ENCODE results near the gene OS9.

The OS9 gene

DNA sequence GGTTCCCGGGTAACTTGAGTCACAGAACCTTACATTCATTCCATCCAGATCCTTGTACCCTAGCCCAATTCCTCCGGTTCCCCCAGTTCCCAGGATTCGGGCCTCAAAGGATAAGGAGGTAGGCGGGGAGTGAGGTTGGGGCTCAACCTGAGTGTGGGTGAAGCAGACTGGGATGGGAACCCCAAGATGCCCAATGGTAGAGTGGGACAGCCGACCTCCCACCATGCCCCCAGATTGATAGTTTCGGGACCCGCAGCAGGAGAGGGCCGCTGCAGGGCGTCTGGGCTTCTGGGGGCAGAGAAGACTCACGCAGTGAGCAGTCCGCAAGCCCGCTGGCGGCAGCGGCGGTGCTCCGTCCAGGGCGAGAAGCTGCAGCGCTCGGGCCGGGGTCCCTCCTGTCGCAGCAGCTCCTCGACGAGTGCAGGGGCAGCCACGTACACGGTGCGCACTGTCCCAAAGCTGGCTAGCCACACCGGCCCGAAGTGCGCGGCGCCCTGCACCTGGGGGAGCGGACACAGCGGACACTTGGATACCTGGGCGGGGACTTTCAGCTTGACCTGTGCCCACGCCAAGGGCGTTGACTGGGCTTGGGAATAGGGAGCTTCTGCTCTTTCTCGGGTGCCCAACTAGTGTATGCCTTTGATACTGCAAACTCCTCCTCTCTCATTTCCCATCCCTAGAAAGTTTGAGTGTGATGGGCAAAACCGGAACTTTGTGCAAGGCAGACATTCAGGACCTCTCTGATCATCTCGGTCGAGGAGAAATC is 71.9 kb downstream of the OS9 start:
- DNase-seq (ENCODE audit: low spot score) = no peak

DNA sequence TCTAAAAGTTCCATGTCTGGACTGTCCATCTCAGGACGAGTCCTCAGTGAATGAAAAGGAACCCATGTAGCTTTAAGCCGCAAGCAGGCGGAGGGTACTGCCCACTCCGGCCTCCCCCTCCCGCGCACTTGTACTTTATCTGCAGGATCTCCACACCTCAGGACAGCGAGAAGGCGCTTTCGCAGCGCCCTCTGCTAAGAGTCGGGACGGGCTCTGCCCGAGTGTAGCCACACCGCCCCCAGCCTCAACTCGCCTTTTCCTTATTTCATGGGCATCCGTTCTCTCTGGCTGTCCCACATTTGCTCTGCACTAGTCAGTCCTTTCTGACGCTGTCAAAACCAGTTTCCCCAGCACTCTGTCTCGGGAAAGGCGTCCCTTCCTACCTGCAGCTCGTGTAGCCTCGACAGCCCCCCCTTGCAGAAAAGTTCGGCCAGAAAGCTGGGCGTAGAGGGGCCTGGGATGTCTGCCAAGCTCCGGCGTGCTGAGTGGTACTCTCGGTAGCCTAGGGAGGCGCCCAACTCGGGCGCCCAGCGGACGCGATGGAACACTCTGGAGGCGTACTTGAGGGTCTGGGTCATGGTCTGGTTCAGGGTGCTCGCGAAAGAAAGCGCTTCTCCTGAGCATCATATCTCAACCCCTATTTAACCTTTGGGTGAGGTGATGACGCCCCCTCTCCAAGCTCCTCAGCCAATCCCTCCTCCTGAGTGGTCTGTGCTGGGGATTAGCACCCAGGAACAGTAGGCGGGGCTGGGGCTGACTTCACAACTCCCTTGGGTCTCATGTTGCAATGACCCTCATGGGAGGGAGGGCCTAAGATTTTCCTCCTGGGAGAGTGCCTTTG is 72.8 kb downstream of the OS9 start, which contains the start of gene CYP27B1:
CYP27B1 (minus strand) TSS at position 615 of the 841 bp plus-strand sequence; CDS start at position 578, 37 bp downstream.
- peak; percentile 57 for DNase-seq (ENCODE audit: low spot score)

DNA sequence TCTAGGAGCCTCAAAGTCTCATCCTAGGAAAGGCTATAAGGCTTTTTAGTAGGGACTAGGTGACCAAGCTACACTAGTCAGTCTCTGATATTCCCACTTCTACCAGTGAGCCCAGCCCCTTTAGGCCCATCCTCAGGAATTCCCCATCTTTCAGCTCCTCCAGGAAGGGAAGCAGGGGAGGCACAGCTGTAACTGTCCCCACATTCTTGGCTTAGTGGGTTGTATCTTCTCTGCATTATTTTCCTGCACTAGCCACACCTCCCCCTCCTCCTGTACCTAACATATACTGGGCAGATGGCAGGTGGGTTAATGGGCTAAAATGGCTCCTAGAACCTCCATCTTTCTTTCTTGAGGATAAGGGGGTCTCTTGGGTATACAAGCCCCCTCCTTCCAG is 73.4 kb downstream of the OS9 start:
- DNase-seq (ENCODE audit: low spot score) = no peak

DNA sequence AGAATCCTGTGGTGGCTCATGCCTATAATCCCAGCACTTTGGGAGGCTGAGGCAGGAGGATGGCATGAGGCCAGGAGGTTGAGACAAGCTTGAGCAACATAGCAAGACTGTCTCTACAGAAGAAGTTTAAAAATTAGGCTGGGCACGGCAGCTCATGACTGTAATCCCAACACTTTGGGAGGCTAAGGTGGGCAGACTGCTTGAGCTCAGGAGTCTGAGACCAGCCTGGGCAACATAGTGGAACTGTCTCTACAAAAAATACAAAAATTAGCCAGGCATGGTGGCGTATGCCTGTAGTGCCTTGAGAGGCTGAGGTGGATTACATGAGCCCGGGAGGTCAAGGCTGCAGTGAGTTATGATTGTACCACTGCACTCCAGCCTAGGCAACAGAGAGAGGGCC is 73.9 kb downstream of the OS9 start:
- no peak for DNase-seq (ENCODE audit: low spot score)

DNA sequence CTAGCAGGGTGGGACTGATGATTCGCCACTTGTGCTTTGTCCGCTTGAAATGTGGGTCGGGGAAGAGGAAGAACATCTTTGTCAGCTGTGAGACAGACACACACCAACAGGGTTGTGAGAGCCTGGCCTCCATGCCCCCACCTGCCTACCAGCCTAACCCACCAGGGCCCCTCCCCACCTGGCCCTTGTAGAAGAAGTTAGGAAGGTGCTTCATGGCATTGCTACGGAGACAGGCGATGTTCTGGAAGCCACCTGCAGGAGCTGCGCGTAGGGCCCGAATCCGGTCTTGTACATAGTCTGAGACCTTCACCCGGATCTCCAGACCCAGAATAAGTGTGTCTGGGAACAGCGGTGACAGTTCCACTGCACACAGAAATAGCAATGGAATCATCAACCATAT is 75.7 kb downstream of the OS9 start:
- DNase-seq (ENCODE audit: low spot score) = no peak

DNA sequence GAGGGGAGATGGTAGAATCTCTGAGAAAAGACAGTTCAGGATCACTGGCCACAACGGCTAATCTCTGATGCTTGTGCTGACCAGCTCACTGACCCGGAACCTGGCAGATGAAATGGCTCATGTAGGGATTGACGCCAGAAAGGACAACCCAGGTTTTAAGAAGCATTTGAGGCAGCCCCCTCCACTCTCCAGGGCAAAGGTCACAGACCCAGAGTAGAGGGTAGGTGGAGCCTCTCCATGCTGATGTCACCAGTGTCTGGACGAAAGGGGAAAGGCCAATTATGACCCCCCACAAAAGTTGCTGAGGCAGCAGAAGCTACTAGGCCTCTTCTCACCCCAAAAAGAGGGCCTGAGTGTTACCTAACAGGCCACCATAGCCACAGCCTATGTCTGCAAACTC is 76.8 kb downstream of the OS9 start:
- no peak for DNase-seq (ENCODE audit: low spot score)

Data from GM03348 (cell line).